Measurements from ENCODE around the gene SLC2A3.

GRCh38 chr12:7927470-7927869, 8.5 kb downstream of the SLC2A3 start:
- TF ChIP-seq CTCF (IDR thresholded peaks at IDR 0.05) (no peak), ZFX (IDR thresholded peaks at IDR 0.05; ENCODE audit: borderline replicate concordance) (no peak)
